ENCODE results near the gene MSL1.

The MSL1 gene

GRCh38 chr17:40176754-40177110 lies 55.0 kb downstream of the MSL1 start (continued):
- TF ChIP-seq ZNF8 (CRISPR knock-in tag; IDR thresholded peaks at IDR 0.05): no peak
- TF ChIP-seq ZNF70 (CRISPR knock-in tag; IDR thresholded peaks at IDR 0.05): no peak
- no peak for TF ChIP-seq ZFP30 (CRISPR knock-in tag; IDR thresholded peaks at IDR 0.05)
- TF ChIP-seq TCF4 (CRISPR knock-in tag; IDR thresholded peaks at IDR 0.05; ENCODE audit: borderline replicate concordance): no peak
- TF ChIP-seq CSDC2 (CRISPR knock-in tag; IDR thresholded peaks at IDR 0.05): no peak
- no peak for TF ChIP-seq RARB (CRISPR knock-in tag; IDR thresholded peaks at IDR 0.05)
- no peak for TF ChIP-seq BACH2 (CRISPR knock-in tag; IDR thresholded peaks at IDR 0.05; ENCODE audit: borderline replicate concordance)
- no peak for TF ChIP-seq ZFP3 (CRISPR knock-in tag; IDR thresholded peaks at IDR 0.05)

DNA sequence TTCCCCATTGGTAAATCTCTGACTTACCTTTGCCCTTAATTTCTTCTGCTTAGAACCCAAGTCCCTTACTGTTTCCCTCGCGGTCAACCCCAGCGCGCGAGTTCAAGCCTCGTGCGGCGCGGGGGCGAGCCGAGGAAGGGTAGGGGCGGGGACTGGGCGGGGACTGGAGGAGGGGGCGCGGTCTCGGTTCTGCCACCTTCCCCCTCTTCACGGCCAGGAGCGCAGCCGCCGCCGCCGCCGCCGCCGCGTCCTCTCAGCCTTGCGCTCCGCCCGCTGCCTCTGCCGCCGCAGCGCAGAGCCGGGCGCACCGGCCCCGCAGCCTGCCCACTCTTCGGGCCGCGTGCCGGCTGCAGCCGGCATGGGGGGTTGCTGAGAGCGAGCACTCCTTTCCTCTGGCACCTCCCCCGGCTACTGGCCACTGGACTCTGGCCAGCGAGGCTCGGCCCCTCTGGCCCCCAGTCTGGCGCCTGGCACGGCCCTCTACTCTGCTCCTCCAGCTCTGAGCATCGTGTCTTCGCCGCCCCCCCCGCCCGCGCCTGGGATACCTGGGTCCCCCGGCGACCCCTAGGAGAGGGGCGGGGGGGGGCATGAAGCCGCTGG lies 55.6 kb downstream of the MSL1 start, which contains the start of gene RAPGEFL1:
RAPGEFL1 (plus strand) TSS at position 196 of the 600 bp plus-strand sequence; CDS start at position 588, 392 bp downstream.
- TF ChIP-seq PPARA (CRISPR knock-in tag; IDR thresholded peaks at IDR 0.05; ENCODE audit: borderline replicate concordance) (no peak), TCF4 (CRISPR knock-in tag; IDR thresholded peaks at IDR 0.05; ENCODE audit: borderline replicate concordance) (no peak), CREB5 (CRISPR knock-in tag; IDR thresholded peaks at IDR 0.05; ENCODE audit: low read depth) (no peak), ZFP30 (CRISPR knock-in tag; IDR thresholded peaks at IDR 0.05) (no peak)
- TF ChIP-seq, protein P1, sequence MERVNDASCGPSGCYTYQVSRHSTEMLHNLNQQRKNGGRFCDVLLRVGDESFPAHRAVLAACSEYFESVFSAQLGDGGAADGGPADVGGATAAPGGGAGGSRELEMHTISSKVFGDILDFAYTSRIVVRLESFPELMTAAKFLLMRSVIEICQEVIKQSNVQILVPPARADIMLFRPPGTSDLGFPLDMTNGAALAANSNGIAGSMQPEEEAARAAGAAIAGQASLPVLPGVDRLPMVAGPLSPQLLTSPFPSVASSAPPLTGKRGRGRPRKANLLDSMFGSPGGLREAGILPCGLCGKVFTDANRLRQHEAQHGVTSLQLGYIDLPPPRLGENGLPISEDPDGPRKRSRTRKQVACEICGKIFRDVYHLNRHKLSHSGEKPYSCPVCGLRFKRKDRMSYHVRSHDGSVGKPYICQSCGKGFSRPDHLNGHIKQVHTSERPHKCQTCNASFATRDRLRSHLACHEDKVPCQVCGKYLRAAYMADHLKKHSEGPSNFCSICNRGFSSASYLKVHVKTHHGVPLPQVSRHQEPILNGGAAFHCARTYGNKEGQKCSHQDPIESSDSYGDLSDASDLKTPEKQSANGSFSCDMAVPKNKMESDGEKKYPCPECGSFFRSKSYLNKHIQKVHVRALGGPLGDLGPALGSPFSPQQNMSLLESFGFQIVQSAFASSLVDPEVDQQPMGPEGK (CRISPR knock-in tag; IDR thresholded peaks at IDR 0.05; ENCODE audit: borderline replicate concordance): peak; percentile 69; the same call in 1 of the 2 replicates
- peak; percentile 88 for ATAC-seq

- no peak for ATAC-seq
- TF ChIP-seq BACH2 (CRISPR knock-in tag; IDR thresholded peaks at IDR 0.05; ENCODE audit: borderline replicate concordance): no peak
- TF ChIP-seq, protein P1 (CRISPR knock-in tag; IDR thresholded peaks at IDR 0.05; ENCODE audit: borderline replicate concordance): no peak
- no peak for TF ChIP-seq ZNF70 (CRISPR knock-in tag; IDR thresholded peaks at IDR 0.05)
- no peak for TF ChIP-seq POU6F1 (CRISPR knock-in tag; IDR thresholded peaks at IDR 0.05; ENCODE audit: borderline replicate concordance, low read depth)
- TF ChIP-seq CSDC2 (CRISPR knock-in tag; IDR thresholded peaks at IDR 0.05): no peak
- no peak for TF ChIP-seq ZFP3 (CRISPR knock-in tag; IDR thresholded peaks at IDR 0.05)
- no peak for TF ChIP-seq ZNF565 (CRISPR knock-in tag; conservative IDR thresholded peaks at IDR 0.05; ENCODE audit: low read depth)
- no peak for TF ChIP-seq OSR1 (CRISPR knock-in tag; IDR thresholded peaks at IDR 0.05)
- TF ChIP-seq, protein P2, sequence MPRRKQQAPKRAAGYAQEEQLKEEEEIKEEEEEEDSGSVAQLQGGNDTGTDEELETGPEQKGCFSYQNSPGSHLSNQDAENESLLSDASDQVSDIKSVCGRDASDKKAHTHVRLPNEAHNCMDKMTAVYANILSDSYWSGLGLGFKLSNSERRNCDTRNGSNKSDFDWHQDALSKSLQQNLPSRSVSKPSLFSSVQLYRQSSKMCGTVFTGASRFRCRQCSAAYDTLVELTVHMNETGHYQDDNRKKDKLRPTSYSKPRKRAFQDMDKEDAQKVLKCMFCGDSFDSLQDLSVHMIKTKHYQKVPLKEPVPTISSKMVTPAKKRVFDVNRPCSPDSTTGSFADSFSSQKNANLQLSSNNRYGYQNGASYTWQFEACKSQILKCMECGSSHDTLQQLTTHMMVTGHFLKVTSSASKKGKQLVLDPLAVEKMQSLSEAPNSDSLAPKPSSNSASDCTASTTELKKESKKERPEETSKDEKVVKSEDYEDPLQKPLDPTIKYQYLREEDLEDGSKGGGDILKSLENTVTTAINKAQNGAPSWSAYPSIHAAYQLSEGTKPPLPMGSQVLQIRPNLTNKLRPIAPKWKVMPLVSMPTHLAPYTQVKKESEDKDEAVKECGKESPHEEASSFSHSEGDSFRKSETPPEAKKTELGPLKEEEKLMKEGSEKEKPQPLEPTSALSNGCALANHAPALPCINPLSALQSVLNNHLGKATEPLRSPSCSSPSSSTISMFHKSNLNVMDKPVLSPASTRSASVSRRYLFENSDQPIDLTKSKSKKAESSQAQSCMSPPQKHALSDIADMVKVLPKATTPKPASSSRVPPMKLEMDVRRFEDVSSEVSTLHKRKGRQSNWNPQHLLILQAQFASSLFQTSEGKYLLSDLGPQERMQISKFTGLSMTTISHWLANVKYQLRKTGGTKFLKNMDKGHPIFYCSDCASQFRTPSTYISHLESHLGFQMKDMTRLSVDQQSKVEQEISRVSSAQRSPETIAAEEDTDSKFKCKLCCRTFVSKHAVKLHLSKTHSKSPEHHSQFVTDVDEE (CRISPR knock-in tag; IDR thresholded peaks at IDR 0.05): no peak
- TF ChIP-seq CSRNP3 (CRISPR knock-in tag; IDR thresholded peaks at IDR 0.05): no peak
- TF ChIP-seq ZNF8 (CRISPR knock-in tag; IDR thresholded peaks at IDR 0.05): no peak
- no peak for TF ChIP-seq PPARA (CRISPR knock-in tag; IDR thresholded peaks at IDR 0.05; ENCODE audit: borderline replicate concordance)
- TF ChIP-seq ARNTL (CRISPR knock-in tag; IDR thresholded peaks at IDR 0.05; ENCODE audit: borderline replicate concordance, low read depth): no peak
- TF ChIP-seq ZFP30 (CRISPR knock-in tag; IDR thresholded peaks at IDR 0.05): no peak
- no peak for TF ChIP-seq RARB (CRISPR knock-in tag; IDR thresholded peaks at IDR 0.05)
- no peak for TF ChIP-seq SNAI2 (CRISPR knock-in tag; IDR thresholded peaks at IDR 0.05)
- TF ChIP-seq GLIS3 (CRISPR knock-in tag; IDR thresholded peaks at IDR 0.05): no peak
Measured at GRCh38 chr17:40178021-40178601, 56.3 kb downstream of the MSL1 start.
